Measurements from ENCODE around the gene MFSD6. TPM values are rescaled to one million over a fixed set of nuclear protein-coding genes. Genes with fewer than 3 reads are reported as not detected.
A peak's percentile ranks its signal among the peaks of the same experiment; 100 is the strongest.
"Not testable (repeated sequence)": the region's sequence is repeated elsewhere in the genome, so short reads cannot be mapped to it uniquely, and the experiment has no call there.

MFSD6 gene
- 10 to 100 TPM; 51.3 to 56.7 TPM for total RNA-seq

- Mint-ChIP-seq H3K27me3 (no peaks in the 10 kb centered on the region), H3K9me3 (no peaks in the 10 kb centered on the region)
- POLR2A ChIA-PET, result interaction anchor here (0.8 to 4.7 kb wide), 16 partner anchors 8 to 1273 kb away, joined by 3 to 46 read pairs (median 4); partner anchors contain the start of genes GLS, NEMP2, ORMDL1 and PMS1
Measured at GRCh38 chr2:190407662-190408537, at the start of gene MFSD6. MFSD6 (plus strand) TSS chr2:190408355; CDS start chr2:190436030, 27,675 bp downstream.

DNA sequence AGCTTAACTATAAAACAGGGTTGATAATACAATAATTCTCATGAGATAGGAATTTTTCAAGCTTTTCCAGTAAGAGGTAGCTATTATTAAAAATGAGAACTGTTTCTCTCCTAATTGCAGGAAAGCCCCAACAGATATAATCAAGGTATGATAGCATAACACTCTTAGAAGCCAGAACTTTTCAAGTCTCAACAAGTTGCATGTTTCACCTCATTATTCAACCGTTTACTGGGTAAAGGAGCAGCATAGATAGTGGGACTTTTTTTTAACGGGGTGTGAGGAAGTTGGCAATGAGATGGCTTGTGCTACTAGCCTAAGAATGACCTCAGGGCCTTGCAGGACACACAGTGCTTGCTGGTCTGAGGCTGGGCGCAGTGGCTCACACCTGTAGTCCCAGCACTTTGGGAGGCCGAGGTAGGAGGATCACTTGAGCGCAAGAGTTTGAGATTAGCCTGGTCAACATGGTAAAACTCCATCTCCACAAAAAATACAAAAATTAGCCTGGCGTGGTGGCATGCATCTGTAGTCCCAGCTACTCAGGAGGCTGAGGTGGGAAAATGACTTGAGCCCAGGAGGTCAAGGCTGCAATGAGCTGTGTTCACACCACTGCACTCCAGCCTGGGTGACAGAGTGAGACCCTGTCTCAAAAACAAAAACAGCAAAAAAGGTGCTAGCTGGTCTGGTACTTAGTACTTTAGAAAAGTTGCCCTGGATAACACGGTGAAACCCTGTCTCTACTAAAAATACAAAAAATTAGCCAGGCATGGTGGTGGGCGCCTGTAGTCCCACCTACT, 49.3 kb upstream of the MFSD6 start:
- H3K9me3 Mint-ChIP-seq; H3K36me3 Mint-ChIP-seq; H3K4me3 Mint-ChIP-seq; DNase-seq; ATAC-seq (ENCODE audit: low read depth); H3K27me3 Mint-ChIP-seq: not testable (repeated sequence)
- H3K4me1 Mint-ChIP-seq, result peaks cover 18% of the 10 kb centered on the region
- POLR2A ChIA-PET, result interaction anchor here (0.7 to 2.1 kb wide), 2 partner anchors 15 to 48 kb away, joined by 5 to 15 read pairs; partner anchors contain the start of gene INPP1
- H3K27ac Mint-ChIP-seq, result peak overlapping the region; percentile 92

More at GRCh38 chr2:190407662-190408537, at the start of gene MFSD6:
- Mint-ChIP-seq H3K4me1 (peaks cover 36% of the 10 kb centered on the region), H3K4me3 (peak within 1 kb of the TSS; percentile 91), H3K36me3 (peaks cover under 1% of the 10 kb centered on the region), H3K27ac (peak within 1 kb of the TSS; percentile 95)
- DNase-seq (peak; percentile 79), ATAC-seq (ENCODE audit: low read depth) (peak; percentile 60)

- H3K27me3 Mint-ChIP-seq, result no peaks in the 10 kb centered on the region
- no peak for ATAC-seq (ENCODE audit: low read depth)
- POLR2A ChIA-PET, result interaction anchor here (1.7 kb wide), 1 partner anchor 47 kb away, joined by 6 read pairs; no protein-coding TSS in a partner anchor
Measured at GRCh38 chr2:190360561-190360960, 47.6 kb upstream of the MFSD6 start.

GRCh38 chr2:190360965-190361364, 47.2 kb upstream of the MFSD6 start:
- no peak for DNase-seq
- no peak for ATAC-seq (ENCODE audit: low read depth)
- H3K27me3 Mint-ChIP-seq, result no peaks in the 10 kb centered on the region
- POLR2A ChIA-PET, result interaction anchor here (1.7 kb wide), 1 partner anchor 46 kb away, joined by 6 read pairs; no protein-coding TSS in a partner anchor
- peaks cover 18% of the 10 kb centered on the region for H3K4me1 Mint-ChIP-seq
- H3K36me3 Mint-ChIP-seq, result peaks cover 6% of the 10 kb centered on the region
- no peak overlapping the region for H3K27ac Mint-ChIP-seq
- no peaks in the 10 kb centered on the region for H3K9me3 Mint-ChIP-seq
- peak overlapping the region; percentile 91 for H3K4me3 Mint-ChIP-seq

More at GRCh38 chr2:190360561-190360960, 47.6 kb upstream of the MFSD6 start:
- Mint-ChIP-seq H3K27ac (peak overlapping the region; percentile 92), H3K9me3 (no peaks in the 10 kb centered on the region), H3K36me3 (peaks cover 6% of the 10 kb centered on the region), H3K4me3 (peak overlapping the region; percentile 91), H3K4me1 (peaks cover 18% of the 10 kb centered on the region)
- DNase-seq, result no peak

DNA sequence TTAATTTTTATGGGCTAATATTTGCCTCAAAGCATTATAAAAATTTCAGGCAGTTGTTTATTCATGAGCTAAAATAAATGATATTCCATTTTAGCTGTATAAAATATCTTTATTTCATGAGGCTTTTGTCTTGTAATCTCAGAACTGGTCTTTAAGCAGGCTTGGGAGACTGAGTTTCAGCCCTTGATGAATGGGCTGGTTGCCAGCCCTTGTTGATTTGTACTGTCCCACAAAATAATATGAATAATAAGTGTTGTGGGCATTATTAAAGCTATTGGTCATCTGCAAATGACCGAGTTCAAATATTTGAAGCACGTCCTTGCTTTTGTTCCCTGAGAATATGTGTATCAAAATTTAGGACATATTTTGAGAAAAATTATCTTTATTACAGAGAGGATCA, 46.6 kb upstream of the MFSD6 start:
- Mint-ChIP-seq H3K27ac (no peak overlapping the region), H3K4me3 (no peak overlapping the region), H3K4me1 (peaks cover 18% of the 10 kb centered on the region), H3K36me3 (peaks cover 6% of the 10 kb centered on the region), H3K27me3 (no peaks in the 10 kb centered on the region), H3K9me3 (no peaks in the 10 kb centered on the region)
- POLR2A ChIA-PET, result interaction anchor here (1.7 kb wide), 1 partner anchor 46 kb away, joined by 6 read pairs; no protein-coding TSS in a partner anchor
- DNase-seq (no peak), ATAC-seq (ENCODE audit: low read depth) (no peak)

- Mint-ChIP-seq H3K9me3 (no peaks in the 10 kb centered on the region), H3K27me3 (no peaks in the 10 kb centered on the region), H3K36me3 (peaks cover 6% of the 10 kb centered on the region), H3K27ac (no peak overlapping the region), H3K4me1 (peaks cover 18% of the 10 kb centered on the region), H3K4me3 (no peak overlapping the region)
- no peak for ATAC-seq (ENCODE audit: low read depth)
- no peak for DNase-seq
- POLR2A ChIA-PET, result no interaction called here
Measured at GRCh38 chr2:190362894-190363293, 45.3 kb upstream of the MFSD6 start.

DNA sequence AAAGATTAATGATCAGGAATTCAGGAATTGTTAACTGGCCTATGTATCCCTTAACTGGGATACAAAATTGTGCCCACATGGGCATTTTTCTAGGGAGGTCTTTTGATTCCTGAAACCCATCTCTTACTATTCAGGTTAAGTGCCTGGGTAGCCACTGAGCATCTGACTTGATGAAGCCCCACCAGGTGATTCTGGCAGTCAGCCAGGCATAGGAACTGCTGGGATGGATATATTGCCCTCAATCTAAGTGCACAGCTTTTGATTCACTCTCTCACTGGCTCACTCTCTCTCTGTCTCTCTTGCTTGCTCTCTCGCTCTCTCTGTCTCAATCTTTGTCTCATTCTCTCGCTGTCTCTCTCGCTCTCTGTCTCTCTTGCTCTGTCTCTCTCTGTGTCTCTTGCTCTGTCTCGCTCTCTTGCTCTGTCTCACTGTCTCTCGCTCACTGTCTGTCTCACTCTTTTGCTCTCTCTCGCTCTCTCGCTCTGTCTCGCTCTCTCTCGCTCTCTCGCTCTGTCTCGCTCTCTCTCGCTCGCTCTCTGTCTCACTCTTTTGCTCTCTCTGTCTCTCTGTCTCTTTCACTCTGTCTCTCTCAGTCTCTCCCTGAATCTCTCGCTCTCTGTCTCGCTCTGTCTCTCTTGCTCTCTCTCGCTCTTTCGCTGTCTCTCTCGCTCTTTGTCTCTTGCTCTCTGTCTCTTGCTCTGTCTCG, 42.5 kb upstream of the MFSD6 start:
- H3K4me1 Mint-ChIP-seq, result peaks cover 11% of the 10 kb centered on the region
- no peaks in the 10 kb centered on the region for H3K9me3 Mint-ChIP-seq
- POLR2A ChIA-PET, result no interaction called here
- H3K36me3 Mint-ChIP-seq, result peaks cover 9% of the 10 kb centered on the region
- DNase-seq (no peak), ATAC-seq (ENCODE audit: low read depth) (no peak)
- H3K27me3 Mint-ChIP-seq, result no peaks in the 10 kb centered on the region
- no peak overlapping the region for H3K4me3 Mint-ChIP-seq
- H3K27ac Mint-ChIP-seq, result no peak overlapping the region

DNA sequence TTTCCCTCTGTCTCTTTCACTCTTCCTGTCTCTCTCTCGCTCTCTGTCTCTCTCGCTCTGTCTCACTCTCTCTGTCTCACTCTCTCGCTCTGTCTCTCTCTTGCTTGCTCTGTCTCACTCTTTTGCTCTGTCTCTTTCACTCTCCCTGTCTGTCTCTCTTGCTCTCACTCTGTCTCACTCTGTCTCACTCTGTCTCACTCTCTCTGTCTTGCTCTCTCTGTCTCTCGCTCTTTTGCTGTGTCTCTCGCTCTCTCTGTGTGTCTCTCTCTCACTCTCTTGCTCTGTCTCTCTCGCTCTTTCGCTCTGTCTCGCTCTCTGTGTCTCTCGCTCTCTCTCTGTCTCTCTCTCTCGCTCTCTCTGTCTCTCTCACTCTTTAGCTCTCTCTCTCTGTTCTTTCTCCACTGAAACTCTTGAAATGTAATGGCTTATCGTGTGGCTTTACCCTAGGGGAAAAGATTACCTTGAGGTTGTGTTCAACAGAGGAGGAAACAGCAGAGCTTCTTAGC, 41.9 kb upstream of the MFSD6 start:
- POLR2A ChIA-PET, result no interaction called here
- Mint-ChIP-seq H3K4me3 (no peak overlapping the region), H3K36me3 (peaks cover 9% of the 10 kb centered on the region), H3K9me3 (no peaks in the 10 kb centered on the region), H3K27ac (no peak overlapping the region), H3K27me3 (no peaks in the 10 kb centered on the region), H3K4me1 (peaks cover 9% of the 10 kb centered on the region)
- ATAC-seq (ENCODE audit: low read depth) (no peak), DNase-seq (no peak)

- peaks cover 7% of the 10 kb centered on the region for H3K36me3 Mint-ChIP-seq
- no peak overlapping the region for H3K27ac Mint-ChIP-seq
- DNase-seq (no peak), ATAC-seq (ENCODE audit: low read depth) (no peak)
- POLR2A ChIA-PET, result no interaction called here
- H3K4me3 Mint-ChIP-seq, result no peak overlapping the region
- H3K9me3 Mint-ChIP-seq, result no peaks in the 10 kb centered on the region
- H3K4me1 Mint-ChIP-seq, result peaks cover 8% of the 10 kb centered on the region
- H3K27me3 Mint-ChIP-seq, result no peaks in the 10 kb centered on the region
Measured at GRCh38 chr2:190367091-190367490, 41.1 kb upstream of the MFSD6 start.

DNA sequence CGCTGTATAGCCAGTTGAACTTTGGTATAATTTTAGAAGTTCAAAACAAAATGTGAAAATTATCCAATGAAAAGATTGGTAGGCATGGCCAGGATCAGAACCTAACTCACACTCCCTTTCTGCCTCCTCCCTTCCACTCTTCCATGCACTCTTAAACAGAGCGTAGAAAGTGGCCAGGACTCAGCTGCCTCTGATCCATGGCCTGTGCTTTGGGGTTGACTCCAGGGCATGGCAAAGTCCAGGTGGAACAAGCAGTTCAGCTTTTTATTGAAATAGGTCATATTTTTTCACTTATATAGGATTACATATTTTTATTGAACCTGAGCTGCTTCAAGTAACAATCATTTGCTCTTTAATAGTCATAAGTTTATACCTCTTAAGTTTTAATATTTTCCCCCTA, 38.5 kb upstream of the MFSD6 start:
- peaks cover 3% of the 10 kb centered on the region for H3K36me3 Mint-ChIP-seq
- H3K27me3 Mint-ChIP-seq, result no peaks in the 10 kb centered on the region
- POLR2A ChIA-PET, result no interaction called here
- ATAC-seq (ENCODE audit: low read depth), result no peak
- no peak for DNase-seq
- H3K4me1 Mint-ChIP-seq, result no peaks in the 10 kb centered on the region
- H3K4me3 Mint-ChIP-seq, result no peak overlapping the region
- no peak overlapping the region for H3K27ac Mint-ChIP-seq
- H3K9me3 Mint-ChIP-seq, result no peaks in the 10 kb centered on the region

DNA sequence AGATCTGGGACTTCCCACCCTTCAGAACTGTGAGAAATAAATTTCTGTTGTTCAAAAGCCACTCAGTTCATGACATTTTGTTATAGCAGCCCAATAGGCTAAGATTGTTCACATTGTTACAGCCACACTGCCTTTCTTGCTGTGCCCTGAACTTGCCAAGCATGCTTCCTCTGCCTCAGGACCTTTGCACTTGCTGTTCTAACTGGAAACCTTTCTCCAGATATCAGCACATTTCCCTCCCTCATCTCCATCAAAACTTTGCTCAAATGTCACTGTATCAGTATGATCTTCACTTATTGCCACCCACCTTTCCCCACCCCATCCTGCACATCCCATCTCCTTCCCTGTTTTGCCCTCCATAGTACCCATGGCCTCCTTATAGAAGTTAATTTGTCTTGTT, 32.1 kb upstream of the MFSD6 start:
- Mint-ChIP-seq H3K4me3 (no peak overlapping the region), H3K9me3 (no peaks in the 10 kb centered on the region), H3K27ac (no peak overlapping the region), H3K36me3 (no peaks in the 10 kb centered on the region), H3K27me3 (no peaks in the 10 kb centered on the region), H3K4me1 (no peaks in the 10 kb centered on the region)
- no peak for DNase-seq
- ATAC-seq (ENCODE audit: low read depth), result no peak
- POLR2A ChIA-PET, result no interaction called here

- Mint-ChIP-seq H3K27me3 (no peaks in the 10 kb centered on the region), H3K9me3 (no peaks in the 10 kb centered on the region), H3K27ac (no peak overlapping the region), H3K4me1 (no peaks in the 10 kb centered on the region), H3K36me3 (no peaks in the 10 kb centered on the region), H3K4me3 (no peak overlapping the region)
- POLR2A ChIA-PET, result no interaction called here
- DNase-seq (no peak), ATAC-seq (ENCODE audit: low read depth) (no peak)
Measured at GRCh38 chr2:190376591-190377245, 31.4 kb upstream of the MFSD6 start.
